ENCODE measurements around the gene C2CD5. TPM values are rescaled to one million over a fixed set of nuclear protein-coding genes. Genes with fewer than 3 reads are reported as not detected.

Gene C2CD5
- total RNA-seq, 1 donor from 2014 or later, result 34.7 TPM

- Histone ChIP-seq H3K36me3 (peaks cover under 1 to 25% of the 10 kb centered on the region in 2 donors), H3K9me3 (no peaks in the 10 kb centered on the region), H3K4me1 (no peaks in the 10 kb centered on the region), H3K27me3 (no peaks in the 10 kb centered on the region), H3K4me3 (no peak overlapping the region), H3K27ac (peak overlapping the region in 1 of 2 donors; percentile 16)
- intact Hi-C loops (cut with DNase I), result no loop called here
- TF ChIP-seq, protein P1, sequence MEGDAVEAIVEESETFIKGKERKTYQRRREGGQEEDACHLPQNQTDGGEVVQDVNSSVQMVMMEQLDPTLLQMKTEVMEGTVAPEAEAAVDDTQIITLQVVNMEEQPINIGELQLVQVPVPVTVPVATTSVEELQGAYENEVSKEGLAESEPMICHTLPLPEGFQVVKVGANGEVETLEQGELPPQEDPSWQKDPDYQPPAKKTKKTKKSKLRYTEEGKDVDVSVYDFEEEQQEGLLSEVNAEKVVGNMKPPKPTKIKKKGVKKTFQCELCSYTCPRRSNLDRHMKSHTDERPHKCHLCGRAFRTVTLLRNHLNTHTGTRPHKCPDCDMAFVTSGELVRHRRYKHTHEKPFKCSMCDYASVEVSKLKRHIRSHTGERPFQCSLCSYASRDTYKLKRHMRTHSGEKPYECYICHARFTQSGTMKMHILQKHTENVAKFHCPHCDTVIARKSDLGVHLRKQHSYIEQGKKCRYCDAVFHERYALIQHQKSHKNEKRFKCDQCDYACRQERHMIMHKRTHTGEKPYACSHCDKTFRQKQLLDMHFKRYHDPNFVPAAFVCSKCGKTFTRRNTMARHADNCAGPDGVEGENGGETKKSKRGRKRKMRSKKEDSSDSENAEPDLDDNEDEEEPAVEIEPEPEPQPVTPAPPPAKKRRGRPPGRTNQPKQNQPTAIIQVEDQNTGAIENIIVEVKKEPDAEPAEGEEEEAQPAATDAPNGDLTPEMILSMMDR (IDR thresholded peaks at IDR 0.05), result no peak
- no peak for DNase-seq (ENCODE audit: low spot score in 2 of 2)
Measured at GRCh38 chr12:22477166-22477893, 67.0 kb downstream of the C2CD5 start.

DNA sequence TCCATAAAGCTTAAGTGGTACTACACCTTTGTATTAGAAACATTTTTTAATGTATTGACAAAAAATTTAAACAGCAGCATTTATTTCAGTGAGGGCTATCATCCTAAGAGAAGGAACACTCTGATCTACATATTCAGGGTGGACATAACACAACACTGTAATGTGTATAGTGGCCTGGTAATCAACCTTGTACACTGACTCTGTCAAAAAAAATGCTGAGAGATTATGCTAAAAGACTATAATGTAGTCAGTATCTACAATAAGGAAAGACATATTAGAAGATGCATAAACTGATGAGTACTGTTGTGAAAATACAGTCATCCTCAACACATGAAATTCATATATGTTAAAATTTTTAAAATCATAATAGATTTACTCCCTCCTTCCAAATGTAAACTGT, 68.2 kb downstream of the C2CD5 start:
- intact Hi-C loops (cut with DNase I), result no loop called here
- no peaks in the 10 kb centered on the region for H3K27me3 ChIP-seq
- H3K4me1 ChIP-seq, result no peaks in the 10 kb centered on the region
- TF ChIP-seq, protein P1 (IDR thresholded peaks at IDR 0.05), result no peak
- H3K27ac ChIP-seq, result no peak overlapping the region
- H3K36me3 ChIP-seq, result peaks cover 0 to 15% of the 10 kb centered on the region in 2 donors
- no peaks in the 10 kb centered on the region for H3K9me3 ChIP-seq
- no peak for DNase-seq (ENCODE audit: low spot score in 2 of 2)
- H3K4me3 ChIP-seq, result no peak overlapping the region

DNA sequence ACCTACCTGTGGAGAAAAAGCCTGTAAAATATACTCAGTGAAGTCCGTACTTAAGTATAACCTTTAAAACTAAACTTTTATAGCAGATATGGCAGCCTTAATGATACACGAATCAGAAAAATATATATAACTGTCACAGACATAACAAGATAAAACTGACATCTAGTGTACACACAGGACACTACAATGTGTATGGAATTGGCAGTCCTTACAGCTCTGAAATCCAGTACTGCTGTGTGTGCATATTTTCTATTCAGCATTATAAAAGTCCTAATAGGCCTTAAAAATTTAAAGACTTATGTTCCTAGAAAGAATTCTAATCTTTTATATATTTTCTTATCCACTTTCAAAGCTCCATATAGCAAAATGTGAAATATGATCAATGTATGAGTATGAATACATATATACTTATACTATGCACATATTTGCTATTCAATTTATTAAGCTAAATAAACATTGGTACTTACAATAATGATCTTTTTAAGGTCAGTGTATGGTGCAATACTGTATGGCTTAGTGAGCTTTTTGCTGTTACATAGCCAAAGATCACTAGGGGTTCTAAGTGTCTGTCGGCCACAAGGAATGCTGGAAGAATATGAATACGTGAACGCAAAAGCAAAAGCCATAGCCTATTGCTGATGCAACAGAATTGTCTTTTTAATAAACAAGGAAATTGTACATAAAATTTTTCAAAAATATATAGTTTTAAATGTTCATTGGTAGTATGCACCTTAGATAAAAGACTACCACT, 69.2 kb downstream of the C2CD5 start:
- intact Hi-C loops (cut with DNase I), result no loop called here
- TF ChIP-seq, protein P1 (IDR thresholded peaks at IDR 0.05), result no peak
- Histone ChIP-seq H3K4me3 (no peak overlapping the region), H3K36me3 (peaks cover 6 to 23% of the 10 kb centered on the region in 2 donors), H3K27me3 (no peaks in the 10 kb centered on the region), H3K9me3 (no peaks in the 10 kb centered on the region), H3K4me1 (no peaks in the 10 kb centered on the region), H3K27ac (no peak overlapping the region)
- DNase-seq (ENCODE audit: low spot score in 2 of 2), result no peak

DNA sequence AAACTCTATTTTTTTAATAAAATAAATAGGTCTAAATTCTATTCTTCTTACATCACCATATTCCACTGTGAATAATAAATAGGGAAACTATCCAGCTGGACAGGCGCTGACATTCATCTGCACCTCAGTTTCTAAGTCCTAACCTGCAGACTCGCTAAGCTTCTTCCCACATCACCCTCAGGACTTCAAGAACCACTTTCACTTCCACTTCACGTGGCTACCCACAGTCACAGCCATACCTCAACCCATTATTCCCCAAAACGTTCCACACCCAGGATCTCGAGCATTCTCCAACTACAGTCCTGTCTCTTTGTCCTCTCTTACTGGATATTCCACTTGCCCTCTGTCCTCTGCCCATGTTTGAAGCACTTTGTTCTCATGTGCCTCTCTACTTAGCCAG, 71.1 kb downstream of the C2CD5 start:
- TF ChIP-seq, protein P1 (IDR thresholded peaks at IDR 0.05), result no peak
- peaks cover 18 to 33% of the 10 kb centered on the region in 2 donors for H3K36me3 ChIP-seq
- no peak for DNase-seq (ENCODE audit: low spot score in 2 of 2)

GRCh38 chr12:22467190-22467589, 77.2 kb downstream of the C2CD5 start:
- H3K9me3 ChIP-seq, result no peaks in the 10 kb centered on the region
- DNase-seq (ENCODE audit: low spot score in 2 of 2), result no peak
- H3K4me1 ChIP-seq, result no peaks in the 10 kb centered on the region
- H3K36me3 ChIP-seq, result peaks cover 22 to 31% of the 10 kb centered on the region in 2 donors
- intact Hi-C loops (cut with DNase I), result no loop called here
- H3K4me3 ChIP-seq, result no peak overlapping the region
- H3K27me3 ChIP-seq, result no peaks in the 10 kb centered on the region
- H3K27ac ChIP-seq, result no peak overlapping the region
- TF ChIP-seq, protein P1 (IDR thresholded peaks at IDR 0.05), result no peak

More for the DNA sequence above, 71.1 kb downstream of the C2CD5 start:
- intact Hi-C loops (cut with DNase I), result no loop called here
- Histone ChIP-seq H3K4me3 (no peak overlapping the region), H3K9me3 (no peaks in the 10 kb centered on the region), H3K27ac (no peak overlapping the region), H3K4me1 (no peaks in the 10 kb centered on the region), H3K27me3 (no peaks in the 10 kb centered on the region)

Measured in ascending aorta (tissue), 2 donors.